NCI-H2171 (cell line): ENCODE data around the gene PRMT5.
"Not testable (repeated sequence)": the region's sequence is repeated elsewhere in the genome, so short reads cannot be mapped to it uniquely, and the experiment has no call there.

Experiments used
- DNase-seq: peaks from one replicate; lab custom pipeline; 2025; lab: John Stamatoyannopoulos, UW

Gene PRMT5

GRCh38 chr14:22929104-22929960, at the start of gene PRMT5:
PRMT5 (minus strand) TSS chr14:22929376; CDS start chr14:22929361, 15 bp downstream.
- peak; percentile 100 for DNase-seq

DNA sequence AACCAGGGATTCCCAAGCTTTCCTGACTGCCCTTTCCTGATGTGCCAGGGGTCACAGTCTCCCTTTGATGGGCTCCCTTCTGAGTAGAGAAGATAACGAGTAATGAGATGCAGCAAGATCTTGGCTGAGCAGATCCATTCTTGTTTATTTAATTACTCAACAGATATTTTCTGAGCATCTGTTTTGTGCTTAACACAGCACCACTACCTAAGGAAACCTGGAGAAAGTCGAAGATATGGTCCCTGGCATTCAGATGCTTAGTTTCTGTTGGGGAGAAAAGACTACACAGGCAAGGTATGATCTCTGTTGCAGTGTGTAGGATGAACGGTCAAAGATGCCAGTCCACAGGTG, 49.3 kb upstream of the PRMT5 start:
- DNase-seq = no peak

DNA sequence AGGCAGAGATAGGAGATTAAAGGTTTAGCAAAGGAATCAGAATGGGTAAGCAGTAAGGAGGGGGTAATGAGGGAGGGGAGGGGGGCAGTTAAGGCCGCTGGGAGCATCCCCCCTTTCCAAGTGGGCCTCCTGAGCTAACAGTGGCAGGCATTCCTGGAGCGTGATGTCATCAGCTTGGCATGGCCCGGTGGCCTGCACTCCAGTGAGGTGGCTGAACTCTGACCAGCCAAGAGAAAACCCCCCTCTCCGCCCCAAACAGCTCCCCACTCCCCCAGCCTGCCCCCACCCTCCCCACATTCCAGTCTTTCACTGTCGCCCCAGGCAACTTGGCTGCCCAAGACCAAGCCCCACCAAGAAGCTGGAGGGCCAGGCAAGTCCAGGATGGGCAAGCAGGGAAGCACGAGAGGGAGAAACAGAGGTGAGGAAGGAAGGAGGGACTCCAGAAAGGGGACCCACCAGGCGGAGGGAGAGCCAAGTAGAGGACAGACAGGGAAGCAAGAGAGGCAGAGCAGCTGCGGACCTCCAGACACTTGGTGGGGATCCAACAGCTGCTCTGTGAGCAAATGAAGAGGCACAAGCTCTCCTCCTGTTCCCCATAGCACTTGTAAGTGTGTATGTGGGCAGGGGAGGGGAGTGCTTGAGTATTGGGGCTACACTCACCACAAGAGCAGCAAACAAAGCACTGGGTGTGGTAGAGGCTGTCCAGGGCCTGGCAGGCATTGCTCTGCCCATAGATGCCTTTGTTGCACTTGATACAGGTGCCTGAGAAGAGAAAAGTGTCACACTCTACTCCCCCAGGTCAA, 48.7 kb upstream of the PRMT5 start:
- DNase-seq = no peak

GRCh38 chr14:22977434-22977683, 48.2 kb upstream of the PRMT5 start:
- no peak for DNase-seq

DNA sequence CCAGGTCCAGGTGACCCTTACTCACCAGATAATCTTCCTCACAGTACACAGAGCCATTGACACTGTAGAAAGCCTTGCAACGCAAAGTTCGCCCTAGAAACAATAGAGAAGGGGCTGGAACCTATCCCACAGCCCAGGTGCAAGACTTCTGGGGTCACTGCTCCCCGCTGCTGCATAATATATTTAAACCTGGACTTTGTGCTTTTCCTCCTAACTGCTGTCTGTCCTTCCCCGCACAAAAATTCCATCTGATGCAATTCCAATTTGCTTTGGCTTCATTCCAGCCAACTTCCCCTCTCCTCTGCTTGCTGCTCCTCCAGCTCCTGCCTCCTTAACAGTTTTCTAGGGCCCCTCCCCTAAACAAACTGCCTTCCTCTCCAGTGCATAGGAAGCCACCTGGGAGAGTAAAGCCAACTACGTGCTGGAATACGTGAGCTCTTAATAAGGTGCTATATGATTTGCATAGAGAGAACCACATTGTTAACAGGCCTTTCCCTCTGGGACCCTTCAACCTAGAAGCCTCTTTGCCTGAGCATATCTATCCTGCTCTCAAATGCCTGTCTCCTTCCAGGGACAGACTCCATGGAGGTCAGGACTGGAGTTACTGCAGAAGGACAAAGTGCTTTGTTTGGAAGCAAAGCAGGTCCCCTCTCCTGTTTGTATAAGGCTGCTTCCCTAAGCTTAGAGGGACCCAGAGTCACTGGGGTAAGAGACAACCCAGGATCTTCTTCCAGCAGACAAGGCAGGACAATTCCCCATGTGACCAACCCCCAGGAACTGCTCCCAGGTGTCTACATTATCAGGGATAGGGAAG, 47.7 kb upstream of the PRMT5 start:
- peak; percentile 83 for DNase-seq

DNA sequence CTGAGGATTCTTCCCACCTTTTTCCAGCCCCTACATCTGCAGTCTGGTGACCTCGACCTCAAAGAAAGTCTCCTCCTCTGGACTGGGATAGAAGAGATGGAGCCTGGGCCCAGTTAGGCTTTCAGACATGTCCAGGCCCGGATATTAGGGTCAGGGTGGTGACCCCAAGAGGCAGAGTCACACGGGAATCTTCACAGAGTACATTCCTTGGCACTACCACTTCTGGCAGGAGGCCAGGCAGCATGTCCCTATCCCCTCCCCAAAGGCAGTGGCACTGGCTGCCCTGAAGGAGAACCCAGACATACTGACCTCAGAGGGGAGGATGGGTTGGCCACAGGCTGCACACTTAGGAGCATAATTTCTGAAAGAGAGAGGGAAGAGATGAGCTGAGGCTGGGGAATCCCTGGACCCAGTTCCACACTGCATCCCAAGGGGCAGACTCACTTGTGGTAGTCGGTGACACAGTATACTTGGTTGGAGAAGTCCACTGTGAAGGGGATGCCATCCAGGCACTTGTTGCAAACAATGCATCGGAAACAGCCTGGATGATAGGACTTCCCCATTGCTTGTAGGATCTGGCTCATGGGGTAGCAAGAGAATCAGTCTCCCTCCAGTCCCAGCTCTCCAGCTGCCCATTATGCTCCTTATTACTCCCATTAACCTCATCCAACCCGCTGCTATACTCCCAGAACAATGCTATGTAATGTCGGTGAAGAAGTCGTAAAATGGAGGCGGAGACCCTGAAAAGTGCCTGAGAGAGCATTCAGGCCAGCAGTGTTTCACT, 45.5 kb upstream of the PRMT5 start:
- no peak for DNase-seq

- peak; percentile 67 for DNase-seq
Measured at GRCh38 chr14:22973217-22974032, 44.2 kb upstream of the PRMT5 start.

DNA sequence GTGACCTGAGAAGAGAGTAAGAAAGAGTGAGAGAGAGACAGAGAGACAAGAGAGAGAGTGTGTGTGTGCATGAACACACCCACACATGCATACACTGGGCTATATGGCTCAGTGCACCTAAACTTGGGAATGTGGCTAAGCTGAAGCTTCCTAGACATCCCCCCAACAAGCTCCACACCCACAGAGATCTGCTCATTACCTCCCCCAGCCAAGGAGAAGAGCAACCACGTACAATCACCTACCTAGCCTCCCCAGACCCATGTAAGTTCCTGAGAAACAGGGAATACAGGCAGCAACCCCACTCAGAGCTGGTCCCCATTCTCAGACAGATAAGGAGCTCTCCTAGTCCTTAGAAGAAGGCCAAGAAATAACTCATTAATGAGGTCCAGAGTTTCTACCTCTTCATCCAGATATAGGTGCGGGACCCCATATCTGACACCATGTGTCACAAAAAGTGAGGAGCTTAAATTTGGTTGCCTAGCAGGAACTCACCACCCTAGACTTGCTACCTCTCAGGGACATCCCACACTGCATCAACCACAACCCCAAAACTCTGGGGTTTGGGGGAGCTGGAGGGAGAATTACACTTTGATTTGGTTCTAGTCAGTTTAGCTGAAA, 43.2 kb upstream of the PRMT5 start:
- DNase-seq = no peak

GRCh38 chr14:22971152-22971551, 42.0 kb upstream of the PRMT5 start:
- no peak for DNase-seq

DNA sequence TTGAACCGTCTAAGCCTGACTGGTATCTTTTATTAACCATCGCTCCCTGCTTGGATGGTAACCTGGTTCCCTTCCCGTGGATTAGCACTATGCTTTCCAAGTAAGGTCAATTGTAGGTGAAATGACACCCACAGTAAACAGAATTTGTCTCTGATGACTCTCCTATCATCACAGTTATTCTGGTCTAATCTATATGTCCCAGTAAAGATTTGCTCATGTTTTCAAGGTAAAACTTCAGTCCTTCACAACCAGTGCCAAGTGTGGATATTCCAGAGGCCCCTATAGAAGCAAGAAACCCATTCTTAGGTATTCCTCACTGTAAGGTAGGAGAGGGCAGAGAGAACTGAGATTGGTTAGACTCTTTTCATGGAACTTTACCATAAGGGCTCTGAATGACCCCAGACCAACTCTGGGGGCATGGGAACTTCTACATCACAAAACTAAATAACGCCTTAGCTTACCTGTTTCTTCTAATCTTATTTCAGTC, 37.6 kb upstream of the PRMT5 start:
- DNase-seq = no peak

GRCh38 chr14:22965916-22966782, 37.0 kb upstream of the PRMT5 start:
- not testable (repeated sequence) for DNase-seq

GRCh38 chr14:22962061-22962676, 33.0 kb upstream of the PRMT5 start:
- no peak for DNase-seq

DNA sequence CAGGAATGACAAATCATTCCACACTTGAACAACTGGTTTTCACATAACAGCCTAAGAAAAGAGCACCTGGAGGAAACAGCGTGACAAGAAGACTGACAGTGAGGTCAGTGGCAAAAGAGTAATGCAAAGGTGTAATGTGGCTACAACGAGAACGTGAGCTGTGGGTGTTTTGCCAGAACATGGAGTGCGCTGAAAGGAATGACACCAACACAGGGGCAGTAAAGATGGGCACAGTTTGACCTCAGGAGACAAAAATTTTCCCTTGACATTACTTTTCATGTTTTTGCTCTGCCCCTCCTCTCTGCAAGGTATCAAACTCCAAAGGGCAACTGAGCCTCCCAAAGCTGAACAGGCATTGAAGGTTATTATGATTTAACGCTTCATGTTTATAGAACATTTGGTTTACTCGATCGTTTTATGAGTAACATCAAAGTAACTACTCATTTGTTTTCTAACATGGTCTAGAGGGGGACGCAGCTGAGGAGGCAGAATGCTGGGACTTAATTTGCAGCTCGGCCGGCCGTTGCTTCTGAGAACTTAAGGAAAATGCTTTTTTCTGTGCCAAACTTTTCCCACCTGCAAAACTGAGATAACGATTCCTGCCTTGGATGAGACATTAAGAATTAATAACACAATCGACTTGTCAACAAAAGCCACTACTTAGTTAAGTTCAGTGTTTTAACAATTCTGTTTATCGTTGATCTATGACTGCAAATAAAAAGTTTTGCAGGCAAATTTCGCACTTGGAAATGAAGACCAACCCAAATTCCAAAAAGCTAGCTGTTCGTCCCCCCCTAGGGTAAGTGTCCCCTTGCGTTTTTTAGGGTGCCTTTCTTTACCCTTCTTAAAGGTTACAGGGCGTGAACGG, 26.8 kb upstream of the PRMT5 start:
- DNase-seq = no peak

DNA sequence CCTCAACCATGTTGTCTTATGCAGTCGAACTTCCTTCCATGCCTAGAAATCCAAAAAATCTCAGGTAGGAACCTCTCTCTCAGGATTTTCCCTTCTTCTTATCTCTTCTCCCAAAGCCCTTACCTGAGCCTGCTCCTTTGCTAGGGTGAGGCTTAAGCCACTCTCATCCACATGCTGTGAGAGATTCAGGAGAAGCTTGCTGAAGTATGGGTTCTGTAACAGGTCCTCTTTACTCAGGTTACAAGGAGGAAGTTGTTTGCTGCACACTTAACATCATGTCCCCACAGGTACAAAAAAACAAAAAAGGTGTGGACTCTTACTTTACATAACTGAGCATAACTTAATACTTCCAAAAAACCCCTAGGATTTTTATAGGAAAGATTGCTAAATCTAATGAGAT, 23.2 kb upstream of the PRMT5 start:
- no peak for DNase-seq

- not testable (repeated sequence) for DNase-seq
Measured at GRCh38 chr14:22951795-22952194, 22.6 kb upstream of the PRMT5 start.

GRCh38 chr14:22945642-22946041, 16.5 kb upstream of the PRMT5 start:
- no peak for DNase-seq

- no peak for DNase-seq
Measured at GRCh38 chr14:22939684-22940083, 10.5 kb upstream of the PRMT5 start.

- no peak for DNase-seq
Measured at GRCh38 chr14:22935156-22935555, 6.0 kb upstream of the PRMT5 start.
